ENCODE data around the gene ANKK1. TPM values are rescaled to one million over a fixed set of nuclear protein-coding genes. Genes with fewer than 3 reads are reported as not detected.

The ANKK1 gene
- total RNA-seq, 2 donors from 2014 or later = 0.49 to 0.68 TPM

DNA sequence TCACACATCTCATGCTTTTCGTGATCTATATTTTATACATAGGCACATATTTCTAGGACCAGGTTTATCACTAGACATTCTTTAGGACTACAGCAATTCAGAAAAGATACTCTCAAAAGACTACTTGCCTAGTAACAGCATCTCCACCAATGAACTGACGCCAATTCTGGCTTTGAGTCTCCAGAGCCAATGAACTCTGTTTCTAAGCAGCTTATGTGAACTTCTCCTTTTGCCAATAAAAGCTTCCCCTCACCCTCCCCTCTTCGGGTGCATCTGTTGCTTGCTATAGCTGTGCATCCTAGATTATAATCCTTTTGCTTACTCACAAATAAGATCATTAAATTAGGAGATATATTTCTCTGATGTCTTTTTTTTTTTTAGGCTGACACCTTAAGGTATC is 11.4 kb upstream of the ANKK1 start:
- no peak for ATAC-seq (ENCODE audit: insufficient number of reproducible peaks, low FRiP score, low read depth)

DNA sequence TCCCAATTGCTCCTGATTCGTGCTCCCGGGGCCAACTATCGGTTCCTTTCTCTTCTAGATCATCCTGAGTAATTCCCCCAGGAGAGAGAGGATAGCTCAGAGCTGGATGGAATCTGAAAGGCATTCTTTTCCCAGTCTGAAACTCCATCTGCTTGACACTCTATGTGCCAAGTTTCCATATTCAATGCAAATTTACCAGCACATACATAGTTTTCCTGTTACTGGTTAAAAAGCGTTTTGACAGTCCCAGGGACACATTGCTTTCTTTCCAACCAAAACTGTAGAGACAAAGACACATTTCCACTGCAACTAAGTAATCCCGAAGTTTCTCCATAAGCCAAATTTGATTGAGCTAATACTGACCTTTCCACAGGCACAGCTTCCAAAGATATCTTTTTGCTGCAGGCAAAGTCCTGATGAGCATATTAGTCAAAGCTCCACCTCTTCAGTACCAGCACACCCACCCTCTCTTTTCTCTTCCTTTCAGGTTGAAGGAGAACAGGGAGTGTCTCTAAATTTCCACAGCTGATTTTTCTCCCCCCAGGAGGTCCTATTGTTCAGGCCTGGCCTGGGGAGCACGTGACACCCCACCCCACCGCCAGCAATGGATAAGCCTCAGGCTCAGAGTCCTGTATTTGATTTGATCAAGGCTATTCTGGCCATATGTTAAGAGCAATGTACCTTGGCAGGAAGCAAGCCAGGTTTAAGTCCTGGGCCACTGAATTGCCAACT is 9.7 kb upstream of the ANKK1 start:
- Histone ChIP-seq H3K4me1 (ENCODE audit: control insufficient read depth in 1 of 2, low read depth in 2 of 2) (no peaks in the 10 kb centered on the region), H3K9me3 (no peaks in the 10 kb centered on the region), H3K27me3 (replicated peaks; ENCODE audit: insufficient read depth) (no peaks in the 10 kb centered on the region), H3K36me3 (no peaks in the 10 kb centered on the region), H3K27ac (no peak overlapping the region), H3K4me3 (no peak overlapping the region)
- DNase-seq (ENCODE audit: low spot score) = no peak
- TF ChIP-seq, protein P1, sequence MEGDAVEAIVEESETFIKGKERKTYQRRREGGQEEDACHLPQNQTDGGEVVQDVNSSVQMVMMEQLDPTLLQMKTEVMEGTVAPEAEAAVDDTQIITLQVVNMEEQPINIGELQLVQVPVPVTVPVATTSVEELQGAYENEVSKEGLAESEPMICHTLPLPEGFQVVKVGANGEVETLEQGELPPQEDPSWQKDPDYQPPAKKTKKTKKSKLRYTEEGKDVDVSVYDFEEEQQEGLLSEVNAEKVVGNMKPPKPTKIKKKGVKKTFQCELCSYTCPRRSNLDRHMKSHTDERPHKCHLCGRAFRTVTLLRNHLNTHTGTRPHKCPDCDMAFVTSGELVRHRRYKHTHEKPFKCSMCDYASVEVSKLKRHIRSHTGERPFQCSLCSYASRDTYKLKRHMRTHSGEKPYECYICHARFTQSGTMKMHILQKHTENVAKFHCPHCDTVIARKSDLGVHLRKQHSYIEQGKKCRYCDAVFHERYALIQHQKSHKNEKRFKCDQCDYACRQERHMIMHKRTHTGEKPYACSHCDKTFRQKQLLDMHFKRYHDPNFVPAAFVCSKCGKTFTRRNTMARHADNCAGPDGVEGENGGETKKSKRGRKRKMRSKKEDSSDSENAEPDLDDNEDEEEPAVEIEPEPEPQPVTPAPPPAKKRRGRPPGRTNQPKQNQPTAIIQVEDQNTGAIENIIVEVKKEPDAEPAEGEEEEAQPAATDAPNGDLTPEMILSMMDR (IDR thresholded peaks at IDR 0.05) = no peak
- no peak for ATAC-seq (ENCODE audit: insufficient number of reproducible peaks, low FRiP score, low read depth)

More for the DNA sequence above, 11.4 kb upstream of the ANKK1 start:
- no peaks in the 10 kb centered on the region for H3K36me3 ChIP-seq
- H3K4me3 ChIP-seq = no peak overlapping the region
- H3K9me3 ChIP-seq = no peaks in the 10 kb centered on the region
- no peak overlapping the region for H3K27ac ChIP-seq
- no peaks in the 10 kb centered on the region for H3K4me1 ChIP-seq (ENCODE audit: control insufficient read depth in 1 of 2, low read depth in 2 of 2)
- no peaks in the 10 kb centered on the region for H3K27me3 ChIP-seq (replicated peaks; ENCODE audit: insufficient read depth)
- no peak for DNase-seq (ENCODE audit: low spot score)
- TF ChIP-seq, protein P1 (IDR thresholded peaks at IDR 0.05) = no peak

- H3K27ac ChIP-seq = no peak overlapping the region
- H3K4me3 ChIP-seq = no peak overlapping the region
- no peaks in the 10 kb centered on the region for H3K36me3 ChIP-seq
- no peaks in the 10 kb centered on the region for H3K4me1 ChIP-seq (ENCODE audit: control insufficient read depth in 1 of 2, low read depth in 2 of 2)
- no peaks in the 10 kb centered on the region for H3K9me3 ChIP-seq
- TF ChIP-seq, protein P1 (IDR thresholded peaks at IDR 0.05) = no peak
- no peak for ATAC-seq (ENCODE audit: insufficient number of reproducible peaks, low FRiP score, low read depth)
- H3K27me3 ChIP-seq (replicated peaks; ENCODE audit: insufficient read depth) = no peaks in the 10 kb centered on the region
- DNase-seq (ENCODE audit: low spot score) = no peak
Observed at GRCh38 chr11:113378692-113379091, 8.9 kb upstream of the ANKK1 start.

GRCh38 chr11:113382121-113382520 is 5.5 kb upstream of the ANKK1 start:
- no peak overlapping the region for H3K4me3 ChIP-seq
- no peaks in the 10 kb centered on the region for H3K36me3 ChIP-seq
- no peaks in the 10 kb centered on the region for H3K4me1 ChIP-seq (ENCODE audit: control insufficient read depth in 1 of 2, low read depth in 2 of 2)
- no peaks in the 10 kb centered on the region for H3K27me3 ChIP-seq (replicated peaks; ENCODE audit: insufficient read depth)
- ATAC-seq (ENCODE audit: insufficient number of reproducible peaks, low FRiP score, low read depth) = no peak
- no peaks in the 10 kb centered on the region for H3K9me3 ChIP-seq
- DNase-seq (ENCODE audit: low spot score) = no peak
- TF ChIP-seq, protein P1 (IDR thresholded peaks at IDR 0.05) = no peak
- no peak overlapping the region for H3K27ac ChIP-seq

DNA sequence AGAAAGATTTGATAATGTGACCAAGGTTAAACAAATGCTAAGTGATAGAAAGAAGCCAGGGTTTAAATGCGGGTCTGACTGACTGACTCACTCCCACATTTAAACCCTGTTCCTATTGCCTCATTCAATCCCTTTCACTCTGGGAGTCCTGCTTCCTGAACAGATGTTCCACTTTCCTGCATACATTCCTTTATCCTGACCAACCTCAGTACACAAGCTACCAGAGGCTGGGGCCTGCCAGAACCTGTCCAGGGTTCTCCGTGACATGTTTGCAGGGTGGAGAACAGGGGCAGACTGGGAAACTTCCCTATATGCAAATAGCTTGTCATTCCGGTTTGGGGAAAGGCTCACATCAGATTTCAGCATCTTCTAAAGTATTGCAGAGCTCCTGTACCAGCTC is 3.0 kb upstream of the ANKK1 start:
- H3K27me3 ChIP-seq (replicated peaks; ENCODE audit: insufficient read depth) = peaks cover 9% of the 10 kb centered on the region
- ATAC-seq (ENCODE audit: insufficient number of reproducible peaks, low FRiP score, low read depth) (no peak), DNase-seq (ENCODE audit: low spot score) (no peak)
- no peaks in the 10 kb centered on the region for H3K36me3 ChIP-seq
- H3K4me3 ChIP-seq = no peak overlapping the region
- TF ChIP-seq, protein P1 (IDR thresholded peaks at IDR 0.05) = no peak
- H3K27ac ChIP-seq = no peak overlapping the region
- H3K9me3 ChIP-seq = no peaks in the 10 kb centered on the region
- H3K4me1 ChIP-seq (ENCODE audit: control insufficient read depth in 1 of 2, low read depth in 2 of 2) = no peaks in the 10 kb centered on the region
